8988T (cell line): ENCODE data around the gene BTBD9.

Experiments used
- DNase-seq: peaks from one replicate; pipeline ENCODE4 v3.0.0; 2011

The BTBD9 gene

DNA sequence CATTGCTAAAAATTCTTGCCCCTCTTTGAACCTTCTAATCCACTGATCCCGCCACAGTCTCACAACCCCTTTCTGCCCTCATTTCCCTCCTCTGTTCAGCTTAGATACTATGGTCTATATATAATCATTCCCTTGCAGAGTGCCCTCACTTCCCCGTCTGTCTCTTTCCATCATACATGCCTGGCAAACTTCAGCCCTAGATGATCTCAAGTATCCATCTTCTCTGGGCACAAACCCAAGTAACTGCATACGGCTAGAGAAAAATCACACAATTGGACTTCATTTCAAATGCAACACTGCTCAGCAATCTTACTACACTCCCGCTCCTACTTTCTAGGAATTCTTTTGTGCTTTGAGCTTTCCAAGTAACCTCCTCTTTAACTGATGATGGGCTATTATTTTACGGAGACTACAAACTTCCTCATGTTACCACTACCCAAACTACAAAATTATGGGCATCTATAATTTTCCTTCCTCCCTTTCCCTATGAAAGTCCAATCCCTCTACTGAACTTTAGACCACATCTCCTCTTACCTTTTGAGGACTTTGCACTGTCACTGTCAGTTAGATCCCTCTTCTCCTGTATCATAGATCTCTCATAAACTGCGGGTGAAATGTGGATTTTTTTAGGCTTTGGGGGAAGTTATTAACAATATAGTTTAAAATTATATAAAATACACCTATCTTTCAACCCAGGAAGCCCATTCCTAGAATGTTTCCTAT is 135.6 kb downstream of the BTBD9 start:
- no peak for DNase-seq

DNA sequence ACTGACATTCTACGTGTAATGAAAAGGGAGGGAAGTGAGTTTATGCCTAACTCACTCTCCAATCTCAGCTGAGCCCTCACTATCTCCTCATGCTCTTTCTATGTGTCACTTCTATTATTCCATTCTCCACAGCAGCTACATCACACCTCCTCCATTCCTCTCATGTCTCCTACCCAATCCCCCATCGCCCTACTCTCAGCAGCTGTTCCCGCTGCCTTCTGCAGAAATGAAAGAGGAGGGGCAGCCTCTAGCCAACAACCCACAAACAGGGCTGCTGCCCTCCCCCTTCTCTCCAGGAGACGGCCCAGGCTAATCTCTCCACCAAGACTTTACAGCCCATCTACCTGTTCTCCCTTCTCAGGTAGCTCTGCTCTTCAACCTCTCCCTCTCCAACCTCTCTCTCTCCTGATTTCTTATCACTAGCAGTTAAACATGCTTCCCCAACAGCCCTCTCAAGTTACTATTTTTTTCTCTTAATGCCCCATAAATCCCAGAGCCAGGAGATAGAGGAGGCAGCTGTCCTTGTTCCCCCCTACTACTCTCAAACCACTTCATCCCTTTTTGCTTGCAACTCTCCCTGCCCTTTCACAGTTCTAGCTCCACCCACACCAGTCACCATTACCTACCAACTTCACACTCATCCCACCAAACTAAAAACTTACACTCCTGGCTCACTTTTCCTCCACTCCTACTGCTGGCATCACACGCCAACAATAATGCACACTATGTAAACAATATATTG is 136.5 kb downstream of the BTBD9 start:
- no peak for DNase-seq

- DNase-seq: no peak
Measured at GRCh38 chr6:38502423-38502822, 137.3 kb downstream of the BTBD9 start.

DNA sequence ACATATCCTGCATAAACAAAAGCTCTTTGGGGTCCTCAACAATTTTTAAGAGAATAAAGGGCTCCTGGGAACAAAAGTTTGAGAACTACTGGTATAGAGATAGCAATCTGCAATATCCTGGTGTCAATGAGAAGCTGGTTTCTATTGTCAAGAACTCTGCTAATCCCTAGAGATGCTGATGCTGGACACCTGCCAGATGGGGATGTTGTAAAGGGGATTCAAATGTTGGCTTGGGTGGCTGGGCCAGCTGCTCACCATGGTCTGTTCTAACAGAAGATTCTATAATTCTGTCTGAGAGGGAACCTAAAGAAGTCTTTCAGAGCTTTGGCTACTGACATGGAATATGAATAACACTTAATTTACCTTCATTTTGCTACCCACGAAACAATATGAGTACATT is 137.8 kb downstream of the BTBD9 start:
- DNase-seq: no peak

DNA sequence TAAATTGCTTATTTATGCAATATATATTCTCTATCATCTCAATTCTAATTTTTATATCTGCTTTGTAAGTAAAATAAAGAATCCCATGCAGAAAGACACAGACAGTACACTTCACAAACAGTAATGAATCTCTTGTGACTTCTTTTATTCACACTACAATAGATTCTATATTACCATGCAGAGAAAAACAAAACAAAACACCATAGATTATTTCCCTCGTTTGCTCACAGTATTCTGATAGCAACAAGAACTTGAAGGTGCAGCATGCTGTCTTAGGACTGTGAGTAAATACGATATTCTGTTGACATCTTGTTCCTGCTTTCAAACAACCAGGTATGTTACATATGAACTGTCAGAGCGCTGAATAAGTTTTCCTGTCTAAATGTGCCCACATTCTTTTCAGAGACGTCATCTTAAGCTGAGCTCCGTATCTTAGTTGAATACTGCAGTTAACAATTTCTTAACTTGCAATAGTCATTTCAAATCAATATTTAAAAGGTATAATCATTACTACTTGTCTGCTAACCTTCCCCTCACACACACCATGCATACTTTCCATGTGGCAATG is 140.1 kb downstream of the BTBD9 start:
- DNase-seq: no peak

DNA sequence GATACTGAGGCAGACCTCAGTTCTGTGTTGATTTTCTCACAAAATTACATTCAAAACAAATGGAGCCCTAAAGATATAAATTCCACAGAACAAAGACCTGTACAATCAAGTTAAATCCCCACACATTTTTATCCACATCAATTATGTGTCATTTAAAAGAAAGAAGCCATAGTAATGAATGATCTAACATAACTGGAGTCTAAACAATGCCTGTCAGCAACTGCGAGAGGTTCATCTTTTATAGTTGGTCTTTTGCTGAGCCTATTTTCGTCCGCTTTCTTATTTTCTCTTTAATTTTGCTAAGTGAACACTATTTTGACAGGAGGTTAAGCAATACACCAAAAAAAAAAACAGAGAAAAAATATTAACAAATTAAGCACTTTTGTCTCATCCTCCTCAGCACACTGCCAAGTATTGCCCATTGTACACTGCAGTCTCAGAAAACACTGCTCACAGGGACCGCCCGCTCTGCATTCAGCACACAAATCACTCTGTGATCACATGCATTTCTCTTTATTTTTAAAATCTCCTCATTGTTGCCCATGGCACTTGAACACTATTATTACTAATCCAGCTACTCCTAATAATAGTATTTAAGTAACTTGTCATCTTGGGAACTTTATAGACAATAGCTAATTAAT is 140.8 kb downstream of the BTBD9 start:
- no peak for DNase-seq

- no peak for DNase-seq
Measured at GRCh38 chr6:38498085-38498484, 141.6 kb downstream of the BTBD9 start.

DNA sequence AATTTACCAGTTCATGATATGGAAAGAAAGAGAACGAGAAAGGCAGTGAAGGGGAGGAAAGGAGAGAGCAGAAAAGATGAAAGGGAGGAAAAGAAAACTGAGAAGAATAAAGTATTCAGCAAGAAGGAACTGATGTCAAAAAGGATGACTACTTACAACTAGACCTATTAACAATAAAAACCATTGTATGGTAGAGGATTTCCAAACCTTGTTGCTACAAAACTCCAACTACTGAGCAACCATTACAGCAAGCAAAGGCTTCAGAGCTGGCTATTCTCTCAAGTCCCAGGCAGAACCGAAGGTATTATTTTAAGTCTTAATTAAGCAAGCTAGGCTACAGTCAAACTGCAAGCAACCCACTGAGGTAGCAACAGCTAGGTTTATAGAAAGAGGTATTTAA is 142.2 kb downstream of the BTBD9 start:
- no peak for DNase-seq

DNA sequence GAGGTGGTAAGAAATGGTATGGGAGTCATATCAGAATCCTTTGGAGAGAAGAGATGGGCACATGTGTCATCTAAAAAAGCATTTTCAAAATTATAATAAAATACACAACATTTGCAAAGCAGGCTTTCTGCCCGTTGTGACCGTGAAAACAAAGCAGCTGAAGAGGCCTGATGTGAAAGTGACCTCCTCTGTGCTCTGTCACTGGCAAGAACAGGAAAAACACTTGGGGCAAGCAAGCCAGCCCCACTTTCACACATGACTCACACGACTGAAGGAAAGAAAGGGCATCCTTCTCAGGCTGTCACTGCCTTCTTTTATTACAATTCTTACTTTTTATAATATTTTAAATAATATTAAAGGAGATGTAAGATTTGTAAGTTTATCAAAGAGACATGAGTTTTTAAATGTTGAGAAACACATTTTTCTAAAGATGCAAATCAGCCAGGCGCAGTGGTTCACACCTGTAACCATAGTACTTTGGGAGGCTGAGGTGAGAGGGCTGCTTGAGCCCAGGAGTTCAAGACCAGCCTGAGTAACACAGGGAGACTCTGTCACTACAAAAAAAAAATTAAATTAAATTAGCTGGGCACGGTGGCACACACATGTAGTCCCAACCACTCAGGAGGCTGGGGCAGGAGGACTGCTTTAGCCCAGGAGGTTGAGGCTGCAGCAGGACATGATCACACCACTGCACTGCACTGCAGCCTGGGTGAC is 143.7 kb downstream of the BTBD9 start:
- no peak for DNase-seq

GRCh38 chr6:38495518-38495917 is 144.2 kb downstream of the BTBD9 start:
- DNase-seq: no peak

DNA sequence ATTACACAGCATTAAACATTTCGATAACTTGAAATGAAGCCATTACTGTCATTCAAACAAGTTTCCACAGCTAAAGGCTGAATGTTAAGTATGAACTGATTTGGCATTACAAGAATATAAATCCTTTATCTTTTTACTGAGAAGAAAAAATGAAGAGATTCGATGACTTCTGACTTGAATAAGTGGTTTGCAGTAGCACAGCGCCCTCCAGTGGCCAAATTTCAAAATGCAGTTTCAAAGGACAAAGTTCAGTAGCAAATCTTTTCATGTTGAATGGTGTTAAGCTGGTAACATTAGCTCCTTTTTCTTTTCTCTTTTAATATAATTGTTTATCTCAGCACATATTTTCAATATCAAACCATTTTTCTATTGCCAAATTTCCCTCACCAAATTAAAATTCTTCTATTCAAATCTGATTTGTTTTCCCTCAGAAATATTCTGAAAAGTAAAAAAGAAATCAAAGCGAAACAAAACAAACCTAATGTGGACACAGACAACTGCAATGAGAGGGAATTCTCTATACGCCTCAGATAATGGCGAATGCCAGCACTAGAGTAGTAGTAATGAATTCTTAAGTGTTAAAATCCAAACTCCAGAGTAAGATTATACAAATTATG is 145.7 kb downstream of the BTBD9 start:
- no peak for DNase-seq

- no peak for DNase-seq
Measured at GRCh38 chr6:38492031-38492430, 147.7 kb downstream of the BTBD9 start.

DNA sequence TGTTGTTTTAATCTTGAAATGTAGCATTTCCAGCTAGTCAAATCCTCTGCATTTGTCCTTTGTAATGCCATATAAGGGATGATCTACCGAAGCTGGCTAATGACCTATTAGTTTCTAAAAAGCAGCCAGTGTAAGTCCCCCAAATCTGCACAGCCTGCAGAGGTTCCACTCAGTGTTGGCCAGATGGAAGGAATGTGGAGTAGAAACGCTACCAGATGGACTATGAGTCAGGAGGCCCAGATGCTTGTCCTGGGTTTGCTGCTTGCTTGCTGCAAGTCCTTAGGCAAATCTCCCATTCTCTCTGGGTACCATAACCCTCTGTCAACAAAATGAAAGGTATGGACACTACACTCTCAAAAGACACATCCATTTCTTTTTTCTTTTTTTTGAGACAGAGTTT is 149.8 kb downstream of the BTBD9 start:
- DNase-seq: no peak

GRCh38 chr6:38487423-38487822 is 152.3 kb downstream of the BTBD9 start:
- no peak for DNase-seq

DNA sequence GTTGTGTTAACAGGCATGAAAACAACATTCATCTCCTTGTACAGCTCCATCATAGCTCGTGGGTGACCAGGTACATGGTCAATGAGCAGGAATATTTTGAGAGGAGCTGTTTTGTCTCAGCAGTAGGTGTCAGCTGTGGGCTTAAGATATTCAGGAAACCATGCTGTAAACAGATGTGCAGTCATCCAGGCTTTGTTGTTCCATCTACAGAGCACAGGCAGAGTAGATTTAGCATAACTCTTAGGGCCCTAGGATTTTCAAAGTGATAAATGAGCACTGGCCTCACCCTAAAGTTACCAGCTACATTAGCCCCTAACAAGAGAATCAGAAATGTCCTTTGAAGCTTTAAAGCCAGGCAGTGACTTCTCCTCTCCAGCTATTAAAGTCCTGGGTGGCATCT is 154.2 kb downstream of the BTBD9 start:
- DNase-seq: no peak

GRCh38 chr6:38484656-38485055 is 155.1 kb downstream of the BTBD9 start:
- no peak for DNase-seq

DNA sequence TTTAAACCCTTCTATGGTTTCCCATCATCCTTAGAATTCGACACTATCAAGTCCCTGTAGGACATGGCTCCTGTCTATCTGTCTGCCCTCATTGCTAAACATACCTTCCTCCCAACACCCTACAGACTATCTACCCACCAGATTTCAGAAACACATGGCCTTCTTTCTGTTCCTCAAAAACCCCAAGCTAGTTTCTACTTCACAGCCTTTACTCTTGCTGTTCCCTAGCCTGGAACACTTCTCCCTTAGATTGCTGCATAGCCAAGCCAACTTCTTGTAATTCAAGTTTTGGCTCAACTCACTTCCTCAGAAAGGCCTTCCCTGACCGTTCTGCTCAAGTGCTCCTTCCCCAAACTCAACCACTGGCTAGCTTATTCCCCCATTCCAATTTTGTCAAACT is 156.2 kb downstream of the BTBD9 start:
- DNase-seq: no peak

DNA sequence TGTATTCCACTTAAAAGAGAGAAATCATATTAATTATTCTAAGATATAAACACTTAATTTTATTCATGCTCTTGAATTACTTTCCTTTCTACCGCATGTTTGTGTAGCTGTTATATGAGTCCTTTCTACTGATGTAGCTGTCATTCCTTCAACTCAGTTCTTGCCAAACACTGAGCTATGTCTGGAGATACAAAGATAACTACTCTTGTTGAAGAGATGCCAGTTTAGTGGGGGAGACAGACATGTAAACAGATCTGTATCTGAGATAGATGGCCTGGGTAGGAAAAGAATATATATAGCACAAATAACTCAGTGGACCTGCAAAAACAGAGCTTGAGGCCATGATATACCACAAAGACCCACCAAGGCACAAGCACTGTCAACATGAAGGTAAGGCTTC is 157.3 kb downstream of the BTBD9 start:
- DNase-seq: no peak

DNA sequence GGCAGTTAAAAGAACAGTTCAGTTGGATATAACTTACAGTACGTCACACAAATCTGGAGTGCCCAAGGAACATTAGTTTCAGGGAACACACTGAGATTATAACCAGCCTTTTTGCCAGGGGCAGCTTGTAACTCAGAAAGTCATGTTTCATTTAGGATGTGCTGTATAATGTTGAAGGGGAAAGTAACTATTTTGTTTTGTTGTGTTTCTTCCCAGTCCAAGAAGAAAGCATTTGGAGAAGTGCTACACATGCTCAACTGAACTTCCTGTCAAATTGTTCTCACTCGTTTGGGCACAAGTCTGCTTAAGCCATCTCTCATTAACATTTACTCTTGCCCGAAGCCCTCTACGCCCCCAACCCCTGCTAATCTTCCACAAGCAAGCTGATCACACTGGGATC is 157.9 kb downstream of the BTBD9 start:
- no peak for DNase-seq

- no peak for DNase-seq
Measured at GRCh38 chr6:38481211-38481836, 158.4 kb downstream of the BTBD9 start.

DNA sequence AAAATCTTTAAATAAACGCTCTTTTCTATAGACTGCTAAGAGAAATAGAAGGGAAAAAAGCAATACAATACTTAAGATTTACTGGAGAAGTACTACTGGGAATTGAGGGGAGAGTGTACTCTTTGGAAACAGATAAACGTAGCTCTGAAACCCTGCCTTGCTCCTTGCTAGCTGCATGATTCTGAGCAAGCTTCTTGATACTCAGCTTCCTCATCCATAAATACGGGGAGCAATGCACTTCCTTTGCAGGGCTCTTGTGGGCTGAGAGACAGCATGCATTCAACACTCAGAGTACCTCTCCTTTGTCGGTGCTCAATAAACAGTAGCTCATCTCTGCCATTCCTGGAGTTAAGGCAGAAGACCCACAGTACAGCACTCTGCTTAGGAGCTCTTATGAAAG is 159.7 kb downstream of the BTBD9 start:
- DNase-seq: no peak

DNA sequence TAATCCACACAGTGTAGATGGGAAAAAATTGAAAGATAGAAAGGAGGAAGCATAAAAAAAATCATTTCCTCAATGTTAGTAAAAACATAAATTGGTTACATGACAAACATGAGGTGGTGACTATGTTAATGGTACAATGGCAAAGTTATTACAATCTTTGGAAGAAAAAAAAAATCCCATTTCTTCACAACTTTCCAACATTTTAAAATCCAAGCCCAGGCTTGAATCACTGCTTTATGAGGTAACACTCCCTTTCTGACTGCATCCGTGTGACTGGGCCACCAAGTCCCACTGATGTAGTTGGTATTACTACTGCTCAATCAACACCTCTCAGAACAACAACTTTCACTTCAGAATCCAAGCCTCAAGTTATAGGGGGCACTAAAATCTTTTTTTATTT is 160.4 kb downstream of the BTBD9 start:
- no peak for DNase-seq
